ENCODE data around the gene STRIP2.

DNA sequence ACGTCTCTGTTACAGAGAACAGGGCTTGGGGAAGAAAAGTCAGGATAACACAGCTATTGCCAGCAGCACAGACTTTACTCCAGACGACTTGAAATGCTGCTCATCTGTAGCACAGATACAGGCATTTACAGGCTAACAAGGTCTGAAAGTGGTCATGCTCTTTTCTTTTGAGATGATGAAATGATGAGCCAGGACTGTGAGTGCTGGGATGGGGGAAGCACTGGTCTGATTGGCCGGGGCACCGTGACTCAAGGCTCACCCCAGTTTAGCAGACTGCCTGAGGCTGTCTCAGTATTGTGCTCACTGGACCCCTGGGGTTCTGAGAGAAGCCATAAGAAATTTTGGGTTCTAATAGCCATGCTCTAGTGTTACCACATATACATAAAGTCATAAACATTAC is 80.5 kb downstream of the STRIP2 start:
- TF ChIP-seq, protein P1, sequence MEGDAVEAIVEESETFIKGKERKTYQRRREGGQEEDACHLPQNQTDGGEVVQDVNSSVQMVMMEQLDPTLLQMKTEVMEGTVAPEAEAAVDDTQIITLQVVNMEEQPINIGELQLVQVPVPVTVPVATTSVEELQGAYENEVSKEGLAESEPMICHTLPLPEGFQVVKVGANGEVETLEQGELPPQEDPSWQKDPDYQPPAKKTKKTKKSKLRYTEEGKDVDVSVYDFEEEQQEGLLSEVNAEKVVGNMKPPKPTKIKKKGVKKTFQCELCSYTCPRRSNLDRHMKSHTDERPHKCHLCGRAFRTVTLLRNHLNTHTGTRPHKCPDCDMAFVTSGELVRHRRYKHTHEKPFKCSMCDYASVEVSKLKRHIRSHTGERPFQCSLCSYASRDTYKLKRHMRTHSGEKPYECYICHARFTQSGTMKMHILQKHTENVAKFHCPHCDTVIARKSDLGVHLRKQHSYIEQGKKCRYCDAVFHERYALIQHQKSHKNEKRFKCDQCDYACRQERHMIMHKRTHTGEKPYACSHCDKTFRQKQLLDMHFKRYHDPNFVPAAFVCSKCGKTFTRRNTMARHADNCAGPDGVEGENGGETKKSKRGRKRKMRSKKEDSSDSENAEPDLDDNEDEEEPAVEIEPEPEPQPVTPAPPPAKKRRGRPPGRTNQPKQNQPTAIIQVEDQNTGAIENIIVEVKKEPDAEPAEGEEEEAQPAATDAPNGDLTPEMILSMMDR (optimal IDR thresholded peaks at IDR 0.05 in 1 of 3, IDR thresholded peaks at IDR 0.05 in 1 of 3, conservative IDR thresholded peaks at IDR 0.05 in 1 of 3; ENCODE audit: extremely low read depth in 1 of 3, insufficient read depth in 2 of 3, low read length in 3 of 3): no peak
- no peak for TF ChIP-seq EZH2 (IDR thresholded peaks at IDR 0.05; ENCODE audit: low read length)
